GM19468 (cell line): ENCODE data around the gene CEBPB.
"Not testable (repeated sequence)": the region's sequence is repeated elsewhere in the genome, so short reads cannot be mapped to it uniquely, and the experiment has no call there.

ENCODE experiments used
- ATAC-seq: cut with Tn5 transposase; IDR thresholded peaks from one replicate; pipeline ENCODE4 v1.9.1; 2021; ENCODE audit warnings: mild to moderate bottlenecking, moderate library complexity, moderate number of reproducible peaks; ENCODE audit not compliant: unreplicated experiment; ENCODE audit errors: extremely low read depth

The CEBPB gene

DNA sequence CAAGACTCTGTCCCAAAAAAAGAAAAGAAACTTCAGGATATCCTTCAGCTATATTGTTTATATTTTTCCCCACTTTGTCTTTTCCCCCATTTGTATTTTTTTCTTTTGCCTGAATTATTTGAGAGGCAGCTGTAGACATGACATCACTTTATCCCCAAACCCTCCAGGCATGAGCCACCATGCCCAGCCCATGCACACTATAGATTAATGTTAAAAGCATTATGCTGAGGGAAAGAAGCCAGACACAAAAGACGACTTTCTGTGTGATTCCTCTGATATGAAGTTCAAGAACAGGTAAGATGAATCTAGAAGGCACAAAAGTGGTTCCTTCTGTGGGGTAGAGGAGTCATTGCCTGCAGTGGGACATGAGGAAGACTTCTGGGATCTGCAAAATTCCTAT, 16.4 kb downstream of the CEBPB start:
- ATAC-seq, result no peak

DNA sequence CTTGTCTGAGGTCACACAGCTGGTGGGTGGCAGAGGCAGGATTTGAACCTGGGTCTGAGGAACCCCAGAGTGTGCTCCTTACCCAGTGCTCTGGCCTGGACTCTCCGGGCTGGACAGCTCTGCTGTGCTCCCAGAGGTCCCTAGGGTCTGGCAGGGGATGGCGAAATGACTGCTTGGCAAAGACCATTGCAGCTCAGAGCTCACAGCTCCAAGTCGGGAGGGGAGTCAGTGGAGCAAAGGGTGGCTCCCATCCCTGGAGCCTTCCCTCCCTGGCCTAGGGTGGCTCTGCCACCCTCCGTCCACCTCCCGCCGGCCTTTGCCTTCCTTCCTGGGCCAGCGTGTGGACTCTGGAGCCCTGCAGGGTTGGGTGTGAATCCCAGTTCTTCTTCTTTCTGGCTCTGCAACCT, 17.5 kb downstream of the CEBPB start:
- no peak for ATAC-seq

DNA sequence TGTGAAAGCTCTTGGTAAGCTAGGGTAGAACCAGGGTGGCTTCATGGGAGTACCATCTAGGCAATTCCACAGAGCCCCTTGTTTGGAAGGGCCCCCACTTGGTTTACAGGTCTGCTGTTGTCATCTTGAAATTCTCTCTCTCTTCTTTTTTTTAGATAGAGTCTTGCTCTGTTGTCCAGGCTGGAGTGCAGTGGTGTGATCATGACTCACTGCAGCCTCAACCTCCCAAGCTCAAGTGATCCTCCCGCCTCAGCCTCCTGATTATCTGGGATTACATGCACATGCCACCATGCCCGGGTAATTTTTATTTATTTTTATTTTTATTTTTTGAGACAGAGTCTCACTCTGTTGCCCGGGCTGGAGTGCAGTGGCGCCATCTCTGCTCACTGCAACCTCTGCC, 18.2 kb downstream of the CEBPB start:
- not testable (repeated sequence) for ATAC-seq

- no peak for ATAC-seq
These were observed 19.5 kb downstream of the CEBPB start for GRCh38 chr20:50210066-50210619.

GRCh38 chr20:50211091-50211490, 20.5 kb downstream of the CEBPB start:
- ATAC-seq, result no peak

- ATAC-seq, result no peak
These were observed 23.0 kb downstream of the CEBPB start for GRCh38 chr20:50213531-50214106.

DNA sequence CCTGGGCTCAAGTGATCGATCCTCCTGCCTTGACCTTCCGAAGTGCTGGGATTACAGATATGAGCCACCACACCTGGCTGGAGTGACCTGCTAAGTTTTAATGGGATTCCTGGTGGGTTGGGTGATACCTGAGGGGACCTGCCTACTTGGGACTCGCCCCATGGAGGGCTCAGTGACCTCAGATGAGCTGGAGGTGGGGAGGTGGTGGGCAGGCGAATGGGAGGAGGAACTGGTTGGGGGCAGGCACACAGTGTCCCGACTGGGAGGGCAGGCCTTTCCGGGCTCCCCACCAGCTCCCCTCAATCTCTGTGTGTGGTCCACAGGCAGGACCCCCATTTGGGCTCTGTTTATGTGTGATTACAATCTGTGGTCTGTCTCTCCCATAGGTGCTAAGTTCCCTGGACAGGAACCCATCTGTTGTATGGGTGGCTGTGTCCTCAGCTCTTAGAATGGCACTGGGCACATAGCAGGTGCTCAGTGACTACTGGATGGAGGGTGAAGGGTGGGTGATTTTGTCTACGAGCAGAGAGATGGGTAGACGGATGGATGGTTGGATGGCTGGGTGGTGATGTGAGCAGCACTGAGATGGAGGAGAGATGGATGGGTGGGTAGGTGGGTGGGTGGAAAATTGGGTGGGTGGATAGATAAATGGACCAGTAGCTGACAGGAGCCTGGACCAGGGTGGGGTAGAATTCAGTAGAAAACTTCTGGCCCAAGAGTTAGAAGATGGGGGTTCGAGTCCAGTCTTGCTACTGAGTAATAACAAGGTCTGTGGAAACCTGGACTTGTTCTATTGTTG, 23.8 kb downstream of the CEBPB start:
- no peak for ATAC-seq

DNA sequence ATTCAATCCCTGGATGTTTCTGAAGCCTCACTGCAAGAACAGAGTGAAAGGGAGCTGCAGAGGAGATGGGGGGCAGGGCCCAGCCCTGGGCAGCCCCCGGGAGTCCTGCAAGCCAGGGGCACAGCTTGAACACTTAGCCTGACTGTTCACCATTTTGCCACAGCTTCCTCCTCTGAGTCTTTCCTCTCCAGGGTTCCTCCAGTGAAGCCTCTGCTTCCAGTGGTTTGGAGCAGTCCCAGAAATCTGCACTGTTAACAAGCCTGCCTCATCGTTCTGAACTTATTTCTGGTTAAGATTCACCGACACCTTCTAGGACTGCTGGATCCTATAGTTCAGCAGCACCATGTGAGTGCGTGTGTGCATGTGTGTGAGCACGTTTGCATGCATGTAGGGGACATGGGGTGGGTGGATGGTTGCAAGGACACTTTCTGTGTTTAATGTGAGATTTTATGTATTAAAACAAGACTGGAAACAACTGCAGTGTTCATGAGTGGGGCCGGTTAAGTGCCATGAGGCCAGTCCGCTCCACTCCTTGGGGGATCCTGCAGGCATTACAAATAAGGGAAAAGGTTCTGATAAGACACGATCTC, 24.6 kb downstream of the CEBPB start:
- ATAC-seq, result no peak

DNA sequence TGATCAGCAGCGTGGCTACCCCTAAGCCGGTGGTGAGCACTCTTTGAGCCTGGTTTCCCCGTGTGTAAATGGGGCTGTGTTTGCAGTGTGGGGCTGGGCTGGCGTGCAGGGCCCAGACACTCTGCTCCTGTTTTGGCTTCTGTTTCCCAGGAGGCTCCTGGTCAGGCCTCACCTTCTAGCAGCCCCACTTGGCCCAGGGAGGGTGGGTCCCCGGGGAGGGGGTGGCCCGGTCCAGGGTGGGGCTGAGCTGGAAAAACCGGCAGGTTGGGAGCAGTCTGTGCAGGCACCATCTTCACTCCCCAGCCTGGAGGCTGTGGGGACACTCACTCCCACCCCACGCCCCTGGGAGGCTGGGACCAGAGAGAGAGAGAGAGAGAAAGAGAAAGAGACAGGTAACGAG, 25.3 kb downstream of the CEBPB start:
- no peak for ATAC-seq

DNA sequence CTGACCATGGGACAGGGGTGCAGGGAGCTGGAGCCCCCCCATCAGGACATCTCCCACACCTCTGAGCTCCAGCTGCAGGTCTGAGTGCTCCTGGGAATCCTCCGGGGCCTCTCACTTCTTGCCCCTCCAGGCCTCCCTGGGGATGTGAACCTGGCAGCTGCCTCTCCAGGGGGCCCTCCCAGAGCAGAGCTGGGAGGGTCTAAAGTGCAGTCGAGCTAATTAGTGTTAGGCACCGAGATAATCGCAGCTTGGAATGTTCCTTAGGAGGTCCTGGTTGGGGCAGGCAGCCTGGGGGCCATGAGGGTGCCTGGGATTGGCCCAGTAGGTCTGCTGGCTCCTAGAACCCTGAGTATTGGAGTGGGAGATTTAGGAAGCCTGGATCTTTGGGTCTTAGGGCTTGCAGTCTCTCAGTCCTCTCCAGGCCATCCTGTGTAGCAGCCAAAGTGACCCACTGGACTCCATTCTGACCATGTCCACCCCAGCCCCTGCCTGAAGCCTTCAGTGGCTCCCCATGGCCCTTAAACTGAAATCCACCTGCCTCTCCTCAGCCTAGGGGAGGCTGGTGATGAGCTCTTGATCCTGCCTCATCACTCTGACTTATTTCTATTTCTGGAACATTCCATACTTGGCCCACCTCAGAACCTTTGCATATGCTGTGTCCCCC, 26.0 kb downstream of the CEBPB start:
- ATAC-seq, result no peak

- ATAC-seq, result no peak
These were observed 26.7 kb downstream of the CEBPB start for GRCh38 chr20:50217207-50217949.

DNA sequence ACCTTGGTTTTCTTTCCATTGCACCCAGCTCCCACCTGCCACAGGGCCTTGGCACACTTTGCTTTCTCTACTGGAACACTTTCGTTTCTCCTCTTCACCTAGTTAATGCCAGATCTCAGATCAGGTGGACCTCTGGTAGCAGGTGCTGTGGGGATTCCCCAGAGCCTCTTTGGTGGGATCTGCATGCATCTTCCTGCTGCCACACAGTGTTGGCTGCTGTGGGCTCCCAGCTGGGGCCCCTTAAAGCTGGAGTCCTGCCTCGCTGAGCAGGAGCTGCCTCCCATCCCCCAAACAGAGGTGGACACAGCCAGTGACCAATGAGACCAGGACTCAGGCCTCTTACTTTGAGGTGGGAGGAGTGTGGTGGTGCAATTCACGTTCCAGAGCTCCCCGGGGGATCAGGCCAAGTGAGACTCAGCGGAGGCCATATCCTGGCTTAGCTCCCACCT, 28.4 kb downstream of the CEBPB start:
- ATAC-seq, result no peak

DNA sequence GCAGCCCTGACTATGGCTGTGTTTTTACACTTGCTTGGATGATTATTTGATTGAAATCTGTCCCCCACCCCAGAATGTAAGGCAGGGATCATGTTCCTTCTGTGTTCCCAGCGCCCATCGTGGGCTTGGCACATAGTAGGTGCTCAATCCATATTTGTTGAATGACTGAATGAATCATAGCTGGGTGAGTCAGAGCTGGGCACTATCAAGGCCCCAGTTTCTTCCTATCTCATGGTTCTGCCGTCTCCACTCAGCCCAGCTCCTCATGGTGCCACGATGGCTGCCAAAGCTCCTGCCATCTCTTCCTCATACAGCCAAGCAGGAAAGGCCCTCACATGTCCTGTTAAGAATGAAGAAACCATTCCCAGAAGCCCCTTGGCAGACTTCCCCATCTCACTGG, 29.0 kb downstream of the CEBPB start:
- no peak for ATAC-seq

GRCh38 chr20:50220093-50220893, 29.7 kb downstream of the CEBPB start:
- ATAC-seq, result no peak

GRCh38 chr20:50220894-50221365, 30.3 kb downstream of the CEBPB start:
- ATAC-seq, result no peak

- no peak for ATAC-seq
These were observed 31.1 kb downstream of the CEBPB start for GRCh38 chr20:50221501-50222308.

DNA sequence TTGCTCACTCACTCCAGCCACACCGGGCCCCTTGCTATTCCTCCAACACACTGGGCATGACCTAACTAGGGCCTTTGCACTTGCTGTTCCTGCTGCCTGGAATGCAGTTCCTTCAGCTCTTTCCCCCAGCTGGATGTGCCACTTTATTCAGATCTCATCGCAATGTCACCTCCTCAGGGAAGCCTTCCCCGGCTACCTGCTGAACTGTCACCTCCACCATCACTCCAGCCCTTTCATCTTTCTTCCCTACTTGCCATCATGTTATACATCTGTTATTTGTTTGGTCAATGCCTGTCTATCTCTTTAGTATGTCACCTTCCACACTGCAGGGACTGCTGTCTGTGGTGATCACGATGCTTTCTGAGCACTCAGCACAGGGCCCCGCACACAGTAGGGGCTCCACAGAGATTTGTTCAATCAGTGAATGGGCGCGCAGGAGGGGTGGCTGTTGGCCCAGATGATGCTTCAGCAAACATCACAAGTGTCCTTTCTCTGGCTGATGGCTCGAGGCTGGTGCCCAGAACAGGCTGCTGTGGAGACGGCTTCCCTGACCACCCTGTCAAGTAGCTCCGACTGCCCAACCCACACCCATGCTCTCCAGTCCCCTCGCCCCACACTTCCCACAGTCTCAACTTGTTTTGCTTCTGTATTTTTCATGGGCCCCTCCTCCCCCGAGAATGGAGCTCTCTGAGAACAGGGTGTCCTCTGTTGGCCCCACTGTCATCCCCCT, 31.8 kb downstream of the CEBPB start:
- ATAC-seq, result no peak
